GM21515 (cell line): ENCODE measurements around the gene FBXO7.

Experiments
- ATAC-seq: cut with Tn5 transposase; IDR thresholded peaks from one replicate; pipeline ENCODE4 v1.9.1; 2021; ENCODE audit not compliant: unreplicated experiment

FBXO7 gene

GRCh38 chr22:32531228-32531627 is 56.6 kb downstream of the FBXO7 start:
- ATAC-seq, result no peak

GRCh38 chr22:32531931-32532819 is 57.6 kb downstream of the FBXO7 start:
- no peak for ATAC-seq

DNA sequence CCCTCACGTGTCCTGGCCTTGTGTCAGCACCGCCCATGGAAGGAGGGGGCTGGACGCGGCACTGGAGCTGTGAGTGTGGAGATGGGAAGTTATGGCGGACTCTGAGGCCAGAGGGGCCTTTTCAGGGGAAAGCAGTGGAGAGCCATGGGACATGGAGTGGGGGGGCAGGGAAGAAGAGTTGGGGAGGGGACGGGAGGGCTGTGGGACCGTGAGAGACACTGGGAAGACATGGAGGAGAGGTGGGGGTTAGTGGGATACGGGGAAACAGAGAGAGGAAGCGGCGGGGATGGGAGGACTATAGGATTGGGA is 58.2 kb downstream of the FBXO7 start:
- ATAC-seq, result no peak

GRCh38 chr22:32533265-32534111 is 58.9 kb downstream of the FBXO7 start:
- ATAC-seq, result no peak

DNA sequence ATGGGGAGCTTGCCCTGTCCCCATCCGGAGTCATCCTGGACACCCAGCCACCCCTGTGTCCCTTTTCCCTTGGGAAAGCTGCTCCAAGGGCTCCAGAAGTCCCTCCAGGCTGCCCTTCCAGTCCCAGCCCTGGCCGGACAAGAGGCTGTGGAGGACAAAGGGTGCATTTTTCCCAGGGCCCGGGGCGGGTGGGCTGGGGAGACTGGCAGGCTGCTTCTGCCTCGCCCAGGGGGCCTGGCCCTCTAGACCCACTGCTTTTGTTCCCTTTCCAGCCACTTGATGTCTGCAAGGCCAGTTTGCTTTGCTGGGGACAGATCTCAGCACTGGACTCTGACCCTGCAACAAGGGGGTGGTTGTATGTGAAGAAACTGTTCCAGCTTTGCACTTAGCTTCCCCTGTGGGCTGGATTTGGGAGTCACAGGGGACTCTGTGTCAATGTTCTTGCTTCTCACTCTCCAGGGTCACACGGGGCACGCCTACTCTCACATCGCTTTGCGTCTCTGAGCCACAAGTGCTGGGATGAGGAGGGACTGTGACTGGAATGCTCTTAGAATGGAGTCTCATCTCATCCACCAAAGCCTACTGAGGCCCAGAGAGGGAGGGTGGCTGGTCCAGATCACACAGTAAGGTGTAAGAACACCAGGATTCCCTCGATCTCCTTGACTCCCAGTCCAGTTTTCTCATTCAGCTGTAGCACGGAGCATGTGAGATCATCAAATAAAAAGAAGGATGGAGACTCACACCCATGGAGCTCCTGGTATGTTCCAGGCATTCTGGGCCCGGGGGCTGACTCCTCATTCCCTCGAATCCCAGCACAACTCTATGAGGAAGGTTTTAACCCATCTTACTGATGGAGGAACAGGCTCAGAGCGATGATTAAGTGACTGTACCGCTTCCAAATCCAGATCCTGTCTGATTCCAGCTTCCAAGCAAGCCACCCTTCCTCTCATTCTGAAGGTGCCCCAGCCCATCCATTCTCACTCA is 59.9 kb downstream of the FBXO7 start:
- ATAC-seq, result no peak

DNA sequence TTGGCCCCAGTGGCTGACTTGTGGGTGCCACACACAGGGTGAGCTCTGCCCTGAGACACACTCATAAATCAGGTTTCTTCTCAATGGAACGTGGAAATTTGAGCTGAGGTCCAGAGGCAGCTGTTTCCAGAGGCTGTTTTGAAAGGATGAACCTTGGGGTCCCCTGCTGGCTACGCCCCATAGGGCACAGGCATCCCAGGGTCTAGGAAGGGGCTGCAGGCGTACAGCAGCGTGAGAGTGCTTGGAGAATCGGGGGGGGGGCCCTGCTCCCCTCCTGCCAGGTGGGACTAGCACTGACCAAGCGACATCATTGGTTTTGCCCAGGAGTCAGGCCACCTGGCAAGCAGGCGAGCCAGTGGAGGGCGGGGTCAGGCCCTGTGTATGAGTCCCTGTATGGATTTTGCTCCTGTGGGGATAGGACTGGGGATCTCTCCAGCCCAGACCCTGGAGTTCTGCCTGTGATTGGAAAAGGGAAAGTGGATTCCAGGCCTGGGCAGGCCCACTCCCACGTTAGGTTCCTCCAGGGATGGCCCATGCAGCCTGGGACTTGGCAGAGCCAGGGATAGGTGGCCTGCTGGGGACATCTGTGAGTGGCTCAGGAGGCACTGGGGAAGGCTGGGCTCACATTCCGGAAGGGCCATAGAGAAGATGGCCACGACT is 61.0 kb downstream of the FBXO7 start:
- no peak for ATAC-seq

DNA sequence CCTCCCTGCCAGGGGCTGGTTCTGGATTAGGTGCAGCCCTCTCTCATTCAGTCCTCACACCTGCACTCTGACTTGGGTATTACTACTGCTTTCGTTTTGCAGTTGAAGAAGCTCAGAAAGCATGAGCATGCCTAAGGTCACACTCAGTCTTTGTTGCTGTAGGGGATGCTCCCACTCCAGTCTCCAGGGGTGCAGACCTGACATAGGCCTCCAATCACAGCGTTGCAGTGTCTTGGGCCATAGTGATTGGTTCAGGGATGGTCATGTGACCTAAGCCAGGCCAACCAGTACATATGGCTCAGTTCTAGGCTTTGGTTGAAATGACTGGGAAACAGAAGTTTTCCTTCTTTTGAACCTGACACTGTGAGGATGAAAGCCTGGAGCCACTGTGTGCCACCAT is 61.7 kb downstream of the FBXO7 start:
- no peak for ATAC-seq

- ATAC-seq, result no peak
Measured at GRCh38 chr22:32538521-32538920, 63.9 kb downstream of the FBXO7 start.

DNA sequence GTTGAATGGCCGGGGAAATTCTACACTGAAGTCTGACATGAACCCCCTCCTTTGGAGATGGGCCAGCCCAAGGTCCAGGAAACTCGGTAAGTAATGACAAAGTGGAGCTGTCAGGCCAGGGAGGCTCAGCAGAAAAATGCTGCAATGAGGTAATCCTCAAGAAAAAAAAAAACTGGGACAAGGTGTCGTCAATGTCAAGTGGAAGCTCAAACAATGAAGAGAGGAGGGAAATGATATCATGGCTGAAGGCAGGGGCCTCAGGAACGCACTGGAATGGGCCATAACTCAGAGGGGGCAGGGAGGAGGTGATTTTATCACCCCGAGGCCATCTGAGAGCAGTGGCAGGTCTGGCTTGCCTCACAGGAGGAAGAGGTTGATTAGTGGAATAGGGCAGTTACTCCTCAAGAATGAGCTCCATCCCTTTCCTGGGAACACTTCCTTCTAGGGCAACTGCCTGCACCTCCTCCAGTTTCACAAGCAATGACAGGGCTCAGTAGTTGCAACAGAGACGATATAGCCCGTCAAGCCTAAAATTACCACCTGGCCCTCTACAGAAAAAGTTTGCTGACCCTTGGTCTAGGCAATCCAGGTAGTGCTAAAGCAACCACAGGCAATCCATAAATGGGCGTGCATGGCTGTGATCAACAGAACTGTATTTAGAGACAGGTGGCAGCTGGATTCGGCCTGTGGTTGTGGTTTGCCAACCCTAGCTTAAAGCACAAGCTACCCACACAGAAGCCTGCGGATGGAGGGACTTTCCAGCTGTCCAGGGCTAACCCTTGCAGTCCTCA is 65.2 kb downstream of the FBXO7 start:
- ATAC-seq, result no peak

- ATAC-seq, result no peak
Measured at GRCh38 chr22:32541481-32541880, 66.9 kb downstream of the FBXO7 start.

DNA sequence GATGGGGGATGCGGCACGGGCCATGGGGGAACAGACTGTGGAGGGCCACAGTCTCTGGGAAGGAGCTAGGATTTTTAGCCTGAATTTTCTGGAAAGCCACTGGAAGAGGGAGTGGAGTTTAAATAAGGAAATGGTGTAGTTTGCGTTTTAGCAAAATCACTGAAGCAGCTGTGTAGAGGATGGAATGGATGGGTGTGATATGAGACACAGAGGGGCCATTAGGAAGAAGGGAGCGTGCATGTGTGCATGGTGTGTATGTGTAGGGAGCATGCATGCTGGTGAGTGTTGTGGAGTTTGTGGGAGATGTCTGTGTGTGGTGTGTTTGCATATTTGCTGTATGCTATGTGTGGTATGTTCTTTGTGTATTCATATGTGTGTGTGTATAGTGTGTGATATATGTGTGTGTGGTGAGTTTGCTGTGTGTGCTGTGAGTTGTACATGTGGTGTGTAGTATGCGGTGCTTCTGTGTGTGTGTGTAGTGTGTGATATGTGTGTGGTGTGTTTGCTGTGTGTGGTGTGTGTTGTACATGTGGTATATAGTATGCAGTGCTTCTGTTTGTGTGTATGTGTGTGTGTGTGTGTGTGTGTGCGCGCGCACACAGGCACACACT is 67.6 kb downstream of the FBXO7 start:
- ATAC-seq, result no peak

- ATAC-seq, result no peak
Measured at GRCh38 chr22:32542677-32543357, 68.2 kb downstream of the FBXO7 start.

GRCh38 chr22:32544953-32545558 is 70.4 kb downstream of the FBXO7 start:
- ATAC-seq, result no peak

DNA sequence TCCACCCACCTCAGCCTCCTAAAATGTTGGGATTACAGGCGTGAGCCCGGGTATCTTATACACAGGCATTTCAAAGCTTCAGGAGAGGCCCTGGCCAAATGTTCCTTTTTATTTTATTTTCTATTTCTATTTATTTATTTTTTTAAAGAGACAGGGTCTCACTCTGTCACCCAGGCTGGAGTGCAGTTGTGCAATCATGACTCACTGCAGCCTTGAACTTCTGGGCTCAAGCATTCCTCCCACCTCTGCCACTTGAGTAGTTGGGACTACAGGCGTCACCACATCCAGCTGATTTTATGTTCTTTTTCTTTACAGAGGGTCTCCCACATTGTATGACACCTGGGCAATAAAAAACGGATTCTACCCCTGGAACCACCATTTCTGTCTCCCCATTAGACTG is 71.2 kb downstream of the FBXO7 start:
- no peak for ATAC-seq

DNA sequence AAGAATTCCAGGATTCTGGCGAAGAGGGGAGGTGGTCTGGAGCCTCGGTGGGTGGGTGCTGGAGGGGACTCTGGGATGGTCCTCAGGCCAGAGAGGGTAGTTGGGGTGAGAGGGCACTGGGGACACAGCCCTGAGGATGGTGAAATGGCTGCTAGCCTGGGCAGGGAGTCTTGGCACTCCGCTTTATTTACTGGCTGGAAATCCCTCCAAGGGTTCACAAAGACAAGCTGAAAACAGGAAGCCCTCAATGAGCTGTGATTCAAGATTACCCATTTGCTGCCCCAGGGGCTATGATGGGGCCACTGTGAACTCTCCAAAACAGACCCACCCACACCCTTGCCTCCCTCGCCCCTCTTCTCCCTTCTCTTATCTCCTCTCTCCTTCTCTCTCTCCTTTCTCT is 71.9 kb downstream of the FBXO7 start:
- no peak for ATAC-seq

DNA sequence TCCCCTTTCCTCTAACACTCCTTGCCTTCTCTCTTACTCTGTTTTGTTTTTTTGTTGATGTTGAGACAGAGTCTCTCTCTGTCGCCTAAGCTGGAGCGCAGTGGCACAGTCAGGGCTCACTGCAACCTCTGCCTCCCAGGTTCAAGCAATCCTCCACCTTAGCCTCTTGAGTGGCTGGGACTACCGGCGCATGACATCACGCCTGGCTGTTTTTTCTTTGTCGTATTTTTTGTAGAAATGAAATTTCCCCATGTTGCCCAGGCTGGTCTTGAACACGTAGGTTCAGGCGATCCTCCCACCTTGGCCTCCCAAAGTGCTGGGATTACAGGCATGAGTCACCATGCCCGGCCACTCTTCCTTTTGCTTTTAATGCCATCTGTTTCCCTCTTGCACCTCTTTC is 72.3 kb downstream of the FBXO7 start:
- no peak for ATAC-seq

DNA sequence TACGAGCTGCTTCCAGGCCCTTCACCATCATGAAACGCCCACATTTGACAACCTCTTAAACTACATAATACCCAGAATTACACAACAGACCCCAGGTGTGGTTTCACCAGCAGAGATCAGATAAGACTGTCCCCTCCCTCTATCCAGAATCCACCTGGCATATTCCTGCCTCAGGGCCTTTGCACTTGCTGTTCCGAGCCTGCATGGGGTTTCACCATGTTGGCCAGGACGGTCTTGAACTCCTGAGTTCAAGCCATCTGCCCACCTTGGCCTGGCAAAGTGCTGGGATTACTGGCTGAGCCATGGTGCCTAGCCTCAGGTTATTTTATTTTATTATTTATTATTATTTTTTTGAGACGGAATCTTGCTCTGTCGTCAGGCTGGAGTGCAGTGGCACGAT is 73.4 kb downstream of the FBXO7 start:
- ATAC-seq, result no peak
